VCaP (cell line): ENCODE results near the gene DNAH9.

Experiments used
- H3K27ac ChIP-seq: fragments of 450-650 bp; 2 replicates; pipeline ENCODE4 v1.5.1; 2017
- TF ChIP-seq, protein P1 (sequence below): fragments of 450-650 bp; conservative IDR thresholded peaks from 2 replicates; pipeline ENCODE4 v1.5.1; 2017; ENCODE audit warnings: mild to moderate bottlenecking, moderate library complexity

The DNAH9 gene

DNA sequence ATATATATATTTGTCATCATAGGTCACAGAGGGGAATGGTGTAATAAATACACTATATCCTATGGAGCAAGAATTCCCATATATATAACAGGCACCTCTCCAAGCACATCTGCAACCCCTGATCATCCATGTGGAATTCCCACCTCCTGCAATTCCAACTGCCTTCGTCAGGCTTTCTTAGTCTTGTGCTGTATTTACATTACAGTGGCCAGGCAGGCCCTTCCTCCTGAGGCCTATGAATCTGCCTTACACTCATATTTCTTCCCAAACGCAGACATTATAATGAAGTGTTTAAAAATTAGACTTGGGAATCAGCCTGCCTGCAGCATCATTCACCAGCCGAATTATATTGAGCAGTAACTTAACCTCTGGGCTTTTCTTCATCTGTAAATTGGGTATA is 19.3 kb upstream of the DNAH9 start:
- TF ChIP-seq, protein P1, sequence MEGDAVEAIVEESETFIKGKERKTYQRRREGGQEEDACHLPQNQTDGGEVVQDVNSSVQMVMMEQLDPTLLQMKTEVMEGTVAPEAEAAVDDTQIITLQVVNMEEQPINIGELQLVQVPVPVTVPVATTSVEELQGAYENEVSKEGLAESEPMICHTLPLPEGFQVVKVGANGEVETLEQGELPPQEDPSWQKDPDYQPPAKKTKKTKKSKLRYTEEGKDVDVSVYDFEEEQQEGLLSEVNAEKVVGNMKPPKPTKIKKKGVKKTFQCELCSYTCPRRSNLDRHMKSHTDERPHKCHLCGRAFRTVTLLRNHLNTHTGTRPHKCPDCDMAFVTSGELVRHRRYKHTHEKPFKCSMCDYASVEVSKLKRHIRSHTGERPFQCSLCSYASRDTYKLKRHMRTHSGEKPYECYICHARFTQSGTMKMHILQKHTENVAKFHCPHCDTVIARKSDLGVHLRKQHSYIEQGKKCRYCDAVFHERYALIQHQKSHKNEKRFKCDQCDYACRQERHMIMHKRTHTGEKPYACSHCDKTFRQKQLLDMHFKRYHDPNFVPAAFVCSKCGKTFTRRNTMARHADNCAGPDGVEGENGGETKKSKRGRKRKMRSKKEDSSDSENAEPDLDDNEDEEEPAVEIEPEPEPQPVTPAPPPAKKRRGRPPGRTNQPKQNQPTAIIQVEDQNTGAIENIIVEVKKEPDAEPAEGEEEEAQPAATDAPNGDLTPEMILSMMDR = no peak
- H3K27ac ChIP-seq = no peak overlapping the region

DNA sequence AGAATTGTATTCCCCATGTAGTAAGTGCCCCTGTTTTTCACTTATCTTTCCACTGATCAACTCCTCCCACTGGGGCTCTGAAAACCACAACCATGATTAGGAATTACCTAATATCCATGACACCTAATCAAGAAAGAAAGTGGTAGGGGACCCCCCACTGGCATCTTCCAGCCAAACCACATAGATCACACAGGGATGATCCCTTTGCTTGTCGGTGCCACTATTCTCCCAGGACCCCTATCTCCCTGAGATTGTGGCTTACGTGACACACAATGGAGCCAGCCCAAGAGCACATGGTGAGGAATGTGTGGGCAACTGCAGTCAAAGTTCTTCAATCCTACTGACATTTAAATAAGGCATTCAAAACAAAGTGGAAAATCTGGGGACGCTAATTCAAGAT is 17.6 kb upstream of the DNAH9 start:
- H3K27ac ChIP-seq = no peak overlapping the region
- TF ChIP-seq, protein P1 = no peak

GRCh38 chr17:11582217-11582616 is 16.1 kb upstream of the DNAH9 start:
- no peak overlapping the region for H3K27ac ChIP-seq
- TF ChIP-seq, protein P1 = no peak

- no peak overlapping the region for H3K27ac ChIP-seq
- TF ChIP-seq, protein P1 = no peak
Observed at GRCh38 chr17:11583306-11583992, 14.8 kb upstream of the DNAH9 start.

DNA sequence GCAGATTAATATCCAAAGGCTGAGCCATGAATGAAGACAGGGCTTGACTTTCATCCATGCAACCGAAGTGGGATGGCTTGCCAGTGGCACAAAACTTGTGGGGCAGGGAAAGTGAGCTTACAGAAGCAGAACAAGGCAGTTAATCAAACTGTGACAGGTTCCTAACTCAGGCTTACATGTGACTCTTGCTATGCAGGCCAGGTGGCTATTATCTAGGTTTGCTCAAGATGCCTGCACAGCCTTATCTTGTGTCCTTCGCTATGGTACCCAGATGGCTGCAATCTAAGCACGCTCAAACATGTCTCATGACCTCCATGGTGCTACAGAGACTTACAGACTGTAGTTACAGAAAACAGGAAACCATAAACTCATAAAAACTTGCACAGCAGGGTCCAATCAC is 8.6 kb upstream of the DNAH9 start:
- H3K27ac ChIP-seq = no peak overlapping the region
- TF ChIP-seq, protein P1 = no peak

DNA sequence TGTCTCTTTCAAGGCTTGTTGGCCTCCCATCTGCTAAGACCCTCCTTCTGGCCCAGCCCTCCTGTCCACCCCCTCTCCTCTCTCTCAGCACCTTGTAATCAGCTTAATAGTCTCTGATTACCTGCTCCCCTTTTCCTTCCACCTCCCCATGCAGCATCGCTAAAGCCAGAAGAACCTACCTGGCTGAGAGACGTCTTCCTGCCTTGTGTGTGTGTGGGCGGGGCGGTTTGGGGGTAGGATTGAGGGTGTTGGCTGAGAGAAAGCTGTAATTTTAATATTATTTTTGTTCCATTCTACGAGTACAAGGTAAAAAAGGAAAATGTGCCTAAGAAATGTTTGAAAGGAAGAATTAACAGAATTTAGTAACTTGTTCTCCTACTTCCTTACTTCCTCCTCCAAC is 3.4 kb downstream of the DNAH9 start:
- TF ChIP-seq, protein P1 = no peak
- H3K27ac ChIP-seq = no peak overlapping the region

DNA sequence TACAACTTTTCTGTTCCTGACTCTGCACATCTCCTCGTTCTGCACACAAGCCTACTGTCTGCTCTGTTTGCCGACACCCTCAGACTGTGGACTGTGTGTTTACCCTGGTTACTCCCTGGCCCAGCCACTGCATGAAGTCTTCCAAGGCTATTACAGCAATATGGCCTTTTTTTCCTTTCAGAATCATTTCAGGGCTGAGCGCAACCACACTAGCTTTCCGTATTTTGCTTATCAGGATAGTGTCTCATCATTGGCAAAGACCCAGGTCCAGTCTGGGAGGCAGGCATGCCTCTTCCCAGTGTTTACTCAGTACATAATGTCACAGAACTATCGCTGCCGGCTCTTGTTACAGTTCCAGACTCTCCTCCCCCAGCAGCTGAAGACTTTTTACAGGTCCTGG is 10.1 kb downstream of the DNAH9 start:
- TF ChIP-seq, protein P1 = no peak
- H3K27ac ChIP-seq = peak overlapping the region; percentile 86
